Stimulated activated CD8-positive, alpha-beta memory T cell treated with anti-CD3 and anti-CD28 coated beads, Interleukin-15, amount 100 ng/mL, for 1 hour (primary cell): ENCODE data around the gene TNS3.

Experiments used
- DNase-seq: peaks from one replicate; pipeline ENCODE4 v3.0.0-alpha.2; 2020; ENCODE audit warnings: low read depth

TNS3 gene

GRCh38 chr7:47344171-47344955 lies 237.5 kb downstream of the TNS3 start:
- no peak for DNase-seq

- DNase-seq = no peak
Measured at GRCh38 chr7:47343061-47343455, 238.9 kb downstream of the TNS3 start.

- DNase-seq = no peak
Measured at GRCh38 chr7:47342296-47343060, 239.4 kb downstream of the TNS3 start.

DNA sequence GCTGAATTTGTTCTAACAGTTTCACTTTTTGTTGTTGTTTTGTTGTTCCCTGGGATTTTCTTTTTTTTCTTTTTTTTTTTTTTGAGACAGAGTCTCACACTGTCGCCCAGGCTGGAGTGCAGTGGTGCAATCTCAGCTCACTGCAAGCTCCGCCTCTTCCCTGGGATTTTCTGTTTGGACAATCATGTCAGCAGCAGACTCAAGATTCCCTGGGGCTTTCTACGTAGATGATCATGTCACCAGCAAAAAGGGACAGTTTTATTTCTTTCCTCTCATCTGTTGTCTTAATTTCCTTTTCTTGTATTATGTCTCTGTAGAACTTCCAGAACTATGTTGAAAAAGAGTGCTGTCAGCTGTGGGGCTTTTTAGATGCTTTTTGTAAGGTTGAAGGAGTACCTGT lies 241.4 kb downstream of the TNS3 start:
- DNase-seq = no peak

DNA sequence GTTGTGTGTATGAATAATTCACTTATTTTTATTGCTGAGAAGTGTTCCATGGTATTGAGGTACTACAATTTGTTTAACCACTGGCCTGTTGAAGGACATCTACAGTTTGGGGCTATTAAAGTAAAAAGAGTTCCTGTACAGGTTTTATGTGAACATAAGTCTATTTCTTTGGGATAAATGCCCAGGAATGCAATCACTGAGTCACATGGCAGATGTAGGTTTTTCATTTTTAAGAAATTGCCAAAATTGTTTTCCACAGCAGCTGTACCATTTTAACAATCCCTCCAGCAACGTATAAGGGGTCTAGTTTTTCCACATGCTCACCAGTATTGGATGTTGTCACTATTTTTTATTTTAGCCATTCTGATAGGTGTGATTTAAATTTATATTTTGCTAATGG lies 243.9 kb downstream of the TNS3 start:
- no peak for DNase-seq

- no peak for DNase-seq
Measured at GRCh38 chr7:47337531-47337930, 244.4 kb downstream of the TNS3 start.

DNA sequence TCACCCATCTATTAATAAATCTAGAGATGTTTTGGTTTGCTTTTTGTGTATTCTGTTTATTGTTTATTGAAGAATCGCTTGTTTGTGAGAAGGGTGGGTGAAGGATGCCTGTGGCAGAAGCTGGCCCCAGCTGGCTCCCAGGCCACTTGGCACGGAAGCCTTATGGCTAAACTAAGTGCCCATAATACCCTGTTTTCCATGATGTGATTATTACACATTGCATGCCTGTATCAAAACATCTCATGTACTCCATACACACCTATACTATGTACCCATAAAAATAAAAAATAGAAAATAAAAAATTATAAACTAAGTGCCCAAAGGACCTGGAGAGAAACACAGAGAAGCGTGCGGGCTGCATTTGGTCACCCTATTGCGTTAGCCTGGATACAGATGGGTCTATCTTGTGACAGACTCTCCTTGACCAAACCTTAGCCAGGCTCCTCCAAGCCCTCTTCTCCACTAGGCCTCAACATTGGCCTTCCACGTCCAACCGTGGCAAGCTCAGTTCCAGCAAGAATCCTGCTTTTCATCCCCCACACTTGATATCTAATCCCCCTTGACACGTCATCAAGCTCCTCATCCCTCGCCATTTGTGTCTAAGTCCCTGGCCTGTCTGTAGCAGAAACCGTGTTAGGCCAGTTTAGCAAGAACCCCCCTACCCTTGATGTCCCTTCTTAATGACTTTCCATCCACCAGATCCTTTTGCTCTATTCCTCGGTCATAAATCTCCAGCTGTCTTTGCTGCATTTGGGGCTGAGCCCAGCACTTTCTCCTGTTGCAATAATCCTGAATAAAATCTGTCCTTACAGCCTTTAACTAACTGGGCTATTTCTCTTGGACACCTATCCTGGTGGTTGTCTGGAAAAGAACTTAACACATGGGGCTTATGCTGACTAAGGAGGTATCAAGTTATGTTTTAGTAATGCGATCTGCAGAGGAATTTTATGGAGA lies 245.2 kb downstream of the TNS3 start:
- DNase-seq = no peak

DNA sequence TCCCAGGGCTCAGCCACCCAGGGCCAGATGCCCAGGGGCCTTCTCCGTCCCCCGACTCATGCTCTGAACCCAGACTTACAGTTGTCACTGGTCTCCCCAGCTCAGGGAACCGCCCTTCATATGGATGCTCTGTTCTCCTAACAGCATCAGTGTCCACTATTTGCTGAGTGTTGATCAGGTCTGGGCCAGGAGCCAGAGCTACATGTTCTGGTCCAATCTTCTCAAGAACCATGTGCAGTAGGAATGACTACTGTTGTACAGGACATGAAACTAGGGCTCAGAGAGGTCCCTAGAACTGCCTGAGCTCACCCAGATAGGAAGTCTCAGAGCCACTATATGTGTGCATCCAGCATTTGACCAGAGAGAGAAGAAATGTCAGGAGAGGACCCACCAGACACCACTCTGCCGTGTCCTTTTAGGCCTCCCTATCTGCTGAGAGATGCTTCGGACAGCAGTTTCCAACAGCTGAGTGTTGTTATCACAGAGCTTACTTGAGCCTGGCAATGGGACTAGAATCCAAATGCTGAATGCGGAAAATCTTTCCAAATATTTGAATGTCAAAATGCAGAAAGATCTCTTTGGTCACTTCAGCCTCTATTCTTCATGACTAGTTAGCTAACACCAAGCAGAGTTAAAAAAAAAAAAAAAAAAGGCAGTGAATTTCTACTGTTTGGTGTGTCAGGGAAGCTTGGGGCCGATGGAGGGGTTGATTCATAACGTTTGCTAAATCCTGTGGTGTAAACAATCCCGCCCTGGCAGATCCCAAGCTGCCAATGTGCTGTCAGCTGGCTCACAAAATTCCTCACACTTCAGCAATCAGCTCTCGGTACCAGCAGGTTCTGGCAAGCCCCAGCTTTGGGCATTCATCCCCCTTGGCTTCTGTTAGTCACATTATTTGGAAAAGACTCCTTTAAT lies 246.1 kb downstream of the TNS3 start:
- DNase-seq = no peak

- no peak for DNase-seq
Measured at GRCh38 chr7:47335071-47335470, 246.8 kb downstream of the TNS3 start.

DNA sequence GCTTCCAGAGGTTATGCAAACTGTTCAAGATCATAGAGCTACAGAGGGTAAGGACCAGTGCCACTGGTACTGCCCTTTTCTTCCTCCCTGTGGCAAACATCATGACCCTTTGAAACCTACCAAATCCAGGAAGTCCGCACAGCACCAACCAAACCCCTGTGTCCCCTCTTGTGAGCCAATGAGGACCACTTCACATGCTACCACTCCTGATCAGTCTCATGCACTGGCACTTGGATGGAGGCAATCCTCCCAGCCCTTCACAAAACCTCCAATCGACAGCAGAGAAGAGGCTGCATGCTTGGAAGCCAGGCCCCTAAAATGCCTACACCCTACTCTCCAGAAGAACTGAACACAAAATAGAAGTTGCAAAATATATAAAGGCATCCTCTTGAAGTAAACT lies 248.0 kb downstream of the TNS3 start:
- no peak for DNase-seq

DNA sequence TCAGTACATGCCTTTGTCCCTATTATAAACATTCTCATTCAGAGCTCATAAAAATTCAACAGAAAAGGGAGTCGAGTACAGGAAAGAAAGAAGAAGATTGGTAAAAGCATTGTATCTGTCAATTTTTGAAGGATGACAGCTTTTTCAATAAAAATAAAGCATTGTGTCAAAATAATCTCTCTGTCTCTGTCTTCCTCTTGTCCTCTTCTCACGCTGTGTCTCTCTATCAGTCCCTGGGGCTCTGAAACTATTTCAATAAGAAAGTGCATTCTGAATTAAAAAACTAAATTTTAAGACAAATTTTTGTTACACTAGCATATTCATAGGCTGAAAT lies 248.4 kb downstream of the TNS3 start:
- DNase-seq = no peak

DNA sequence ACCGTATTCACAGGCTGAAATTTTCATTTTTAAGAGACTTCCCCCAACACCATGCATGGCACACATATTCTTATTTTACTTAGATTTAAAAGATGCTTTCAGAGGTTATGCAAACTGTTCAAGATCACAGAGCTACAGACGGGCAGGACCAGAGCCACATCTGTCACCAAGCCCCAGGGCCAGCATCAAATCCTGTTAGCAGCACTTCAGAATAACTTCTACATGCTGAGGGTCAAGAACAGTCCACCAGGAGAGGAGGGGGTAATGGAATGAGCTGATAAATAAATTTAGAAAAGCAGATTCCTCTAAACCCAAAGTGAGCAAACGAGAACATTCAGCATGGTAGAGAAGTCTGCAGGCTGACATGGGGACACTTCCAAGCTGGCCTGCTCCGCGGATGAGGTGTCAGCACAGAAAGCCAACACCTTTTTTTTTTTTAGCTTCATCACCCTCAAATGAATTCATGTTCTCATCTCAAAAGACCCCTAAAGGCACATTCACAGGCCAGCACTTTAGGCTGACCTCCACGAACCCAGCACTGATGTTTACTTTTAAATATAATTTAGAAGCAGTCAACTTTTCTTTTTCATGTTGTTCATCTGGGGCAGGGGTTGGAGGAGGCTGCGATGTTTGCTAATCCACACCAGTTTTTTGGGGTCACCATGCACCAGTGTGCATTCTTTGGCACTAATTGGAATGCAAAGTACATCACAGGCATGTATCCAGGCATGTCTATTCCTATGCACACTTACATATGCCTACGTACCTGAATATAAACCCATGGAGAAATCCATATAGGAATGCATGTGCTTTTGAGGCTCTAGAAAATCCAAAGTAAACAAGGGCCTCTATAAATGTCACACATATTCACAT lies 249.0 kb downstream of the TNS3 start:
- DNase-seq = no peak

- DNase-seq = no peak
Measured at GRCh38 chr7:47332213-47332612, 249.7 kb downstream of the TNS3 start.

DNA sequence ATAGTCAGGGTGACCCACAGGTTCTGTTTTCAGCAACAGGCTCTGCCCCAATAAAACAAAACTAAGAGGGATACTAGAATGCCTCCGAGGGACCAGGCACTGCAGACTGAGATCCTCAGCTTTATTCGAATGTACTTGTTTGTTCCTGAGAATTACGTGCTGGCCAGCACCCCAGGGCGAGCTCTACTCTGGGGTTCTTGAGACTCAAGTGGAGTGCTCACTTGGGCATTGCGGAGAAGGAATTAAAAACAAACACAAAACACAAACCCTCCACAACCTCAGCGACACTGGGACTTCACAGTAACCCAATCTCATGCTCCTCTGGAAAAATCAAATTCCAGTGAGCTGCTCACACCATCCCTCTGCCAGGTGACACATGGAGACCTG lies 250.7 kb downstream of the TNS3 start:
- no peak for DNase-seq

GRCh38 chr7:47330561-47331178 lies 251.2 kb downstream of the TNS3 start:
- DNase-seq = no peak

DNA sequence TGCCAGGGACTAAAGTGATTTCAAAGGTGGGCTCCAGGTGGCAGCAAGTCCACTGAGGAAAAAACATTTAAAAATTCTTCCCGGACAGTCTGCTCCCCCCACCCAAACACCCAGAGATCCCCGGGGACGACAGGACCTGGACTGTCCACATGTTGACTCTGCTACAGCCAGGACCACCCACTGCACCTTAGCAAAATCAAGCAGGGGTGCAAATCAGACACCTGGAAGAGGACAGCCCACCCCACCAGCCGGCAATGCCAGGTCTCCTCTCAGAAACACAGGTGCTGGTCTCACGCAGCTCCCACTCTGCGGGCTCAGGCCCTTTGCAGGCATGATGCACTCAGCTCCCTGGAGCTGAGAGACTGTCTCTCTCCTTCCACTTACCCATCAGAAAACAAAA lies 251.9 kb downstream of the TNS3 start:
- no peak for DNase-seq

DNA sequence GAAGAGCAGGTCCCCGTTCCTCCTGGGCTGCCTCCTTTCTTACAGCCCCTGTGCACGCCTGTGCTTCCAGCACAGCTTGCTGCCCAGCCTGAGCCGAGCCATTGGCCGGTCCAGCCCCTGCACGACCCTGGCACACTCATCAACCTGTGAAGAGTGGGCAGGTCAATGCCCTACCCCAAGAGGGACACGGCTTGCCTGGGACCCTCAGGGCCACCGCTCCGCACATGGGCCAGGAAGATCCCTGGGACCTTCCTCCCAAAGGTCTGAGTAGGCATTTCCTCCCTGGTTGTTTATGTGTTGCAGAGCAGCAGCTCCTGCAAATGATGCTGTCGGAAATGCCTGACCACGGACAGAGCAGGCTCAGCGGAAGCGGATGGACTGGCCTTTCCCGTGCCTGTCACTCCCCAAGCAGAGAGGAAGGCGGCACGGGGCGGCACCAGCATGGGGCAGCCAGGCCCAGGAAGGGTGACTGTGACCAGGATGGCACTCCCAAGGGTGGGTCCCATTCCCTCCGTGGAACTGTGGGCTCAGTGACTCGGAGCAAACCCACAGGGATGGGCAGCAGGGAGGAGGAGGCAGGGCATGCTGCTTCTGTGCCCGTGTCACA lies 252.5 kb downstream of the TNS3 start:
- DNase-seq = no peak

DNA sequence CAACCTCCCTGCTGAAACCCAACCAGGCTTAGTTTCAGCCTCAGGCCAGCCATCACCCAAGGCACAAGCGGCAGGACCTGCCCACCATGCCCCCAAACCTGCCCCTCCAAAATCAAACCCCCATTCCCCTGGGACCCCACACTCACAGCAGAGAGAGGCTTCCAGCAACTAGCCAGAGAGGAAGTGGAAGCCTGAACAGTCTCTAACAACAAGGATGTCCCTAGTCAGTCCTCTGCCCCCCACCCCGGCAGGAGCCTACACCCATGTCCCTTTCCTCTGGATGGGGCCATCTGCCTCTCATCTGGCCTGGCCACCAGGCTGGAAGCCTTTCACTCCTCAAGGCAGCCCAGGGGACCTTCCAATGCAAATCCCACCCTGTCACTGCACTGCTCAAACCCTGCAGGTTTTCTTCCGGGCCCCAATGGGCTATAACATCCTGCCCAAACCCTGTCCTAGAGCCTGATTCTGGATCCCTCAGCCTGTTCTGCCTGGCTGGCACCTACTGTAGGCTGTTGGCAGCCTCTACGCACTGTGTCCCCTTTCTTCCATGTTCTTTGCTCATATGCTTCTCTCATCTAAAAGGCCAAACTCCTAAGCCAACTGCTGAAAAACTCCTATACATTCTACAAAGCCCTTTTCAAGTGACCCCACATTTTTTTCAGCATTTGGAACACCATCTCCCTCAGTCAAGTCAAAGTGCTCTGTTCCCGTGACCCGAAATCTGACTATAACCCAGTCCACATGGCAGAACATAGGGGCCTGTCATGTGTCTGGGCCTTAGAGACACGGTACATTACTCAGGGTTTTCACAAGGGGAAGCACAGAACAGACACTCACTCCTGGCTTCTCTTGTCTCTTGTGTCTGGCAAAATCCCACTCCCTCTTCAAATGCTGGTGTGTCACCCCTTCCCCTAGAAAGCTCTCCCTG lies 253.3 kb downstream of the TNS3 start:
- no peak for DNase-seq
